H9 (cell line): Measurements from ENCODE around the gene CFAP100. TPM values are rescaled to one million over a fixed set of nuclear protein-coding genes. Genes with fewer than 3 reads are reported as not detected.

Experiments
- DNase-seq: peaks from one replicate; pipeline ENCODE4 v3.0.0-alpha.2; 2017
- H2AFZ ChIP-seq: one replicate; pipeline ENCODE4 v1.6.1; 2013; ENCODE audit warnings: mild to moderate bottlenecking, low read length, control low read depth, moderate library complexity
- H2AK5ac ChIP-seq: 2 replicates; pipeline ENCODE4 v1.6.1; 2013; ENCODE audit warnings: low read length, control low read depth, mixed read lengths; ENCODE audit not compliant: insufficient read length
- H2BK120ac ChIP-seq: one replicate; pipeline ENCODE4 v1.6.1; 2013; ENCODE audit warnings: low read depth, mild to moderate bottlenecking, low read length, control low read depth, inconsistent platforms; ENCODE audit not compliant: poor library complexity, severe bottlenecking
- H2BK12ac ChIP-seq: 2 replicates; pipeline ENCODE4 v1.6.1; 2013; ENCODE audit warnings: low read length, control low read depth, mixed read lengths, low read depth; ENCODE audit not compliant: insufficient read length
- H2BK15ac ChIP-seq: 2 replicates; pipeline ENCODE4 v1.6.1; 2013; ENCODE audit warnings: low read depth, low read length, control low read depth
- H2BK20ac ChIP-seq: one replicate; pipeline ENCODE4 v1.6.1; 2013; ENCODE audit warnings: low read depth, mild to moderate bottlenecking, low read length, control low read depth, inconsistent platforms; ENCODE audit not compliant: poor library complexity, severe bottlenecking
- H2BK5ac ChIP-seq: 2 replicates; pipeline ENCODE4 v1.6.1; 2013; ENCODE audit warnings: low read length, control low read depth, mixed read lengths; ENCODE audit not compliant: insufficient read length
- H3K14ac ChIP-seq: 2 replicates; pipeline ENCODE4 v1.6.1; 2013; ENCODE audit warnings: low read length, control low read depth; ENCODE audit not compliant: insufficient read depth
- H3K18ac ChIP-seq: 2 replicates; pipeline ENCODE4 v1.6.1; 2013; ENCODE audit warnings: low read depth, mild to moderate bottlenecking, mixed read lengths, low read length, control low read depth; ENCODE audit not compliant: insufficient read length
- H3K23ac ChIP-seq: 2 replicates; pipeline ENCODE4 v1.6.1; 2013; ENCODE audit warnings: low read length, control low read depth, mixed read lengths, low read depth; ENCODE audit not compliant: insufficient read length
- H3K23me2 ChIP-seq: 2 replicates; pipeline ENCODE4 v1.6.1; 2013; ENCODE audit warnings: low read depth, mild to moderate bottlenecking, mixed read lengths, low read length, control low read depth; ENCODE audit not compliant: insufficient read length, poor library complexity, severe bottlenecking
- H3K27ac ChIP-seq: 2 replicates; pipeline ENCODE4 v1.5.1; 2013; ENCODE audit warnings: low read length, control low read depth, mixed read lengths, low read depth; ENCODE audit not compliant: insufficient read length
- H3K27me3 ChIP-seq: 2 replicates; pipeline ENCODE4 v1.6.1; 2013; ENCODE audit warnings: low read length, control low read depth, inconsistent platforms; ENCODE audit not compliant: insufficient read depth
- H3K4ac ChIP-seq: 2 replicates; pipeline ENCODE4 v1.6.1; 2013; ENCODE audit warnings: low read depth, mild to moderate bottlenecking, control low read depth, inconsistent platforms, low read length, moderate library complexity
- H3K4me1 ChIP-seq: 2 replicates; pipeline ENCODE4 v1.6.1; 2013; ENCODE audit warnings: low read length, control low read depth, inconsistent platforms; ENCODE audit not compliant: insufficient read depth
- H3K4me2 ChIP-seq: 2 replicates; pipeline ENCODE4 v1.6.1; 2013; ENCODE audit warnings: low read length, control low read depth, mixed read lengths; ENCODE audit not compliant: insufficient read length, insufficient read depth
- H3K56ac ChIP-seq: 2 replicates; pipeline ENCODE4 v1.6.1; 2013; ENCODE audit warnings: low read depth, mild to moderate bottlenecking, mixed read lengths, low read length, control low read depth; ENCODE audit not compliant: insufficient read length
- H3K79me1 ChIP-seq: 2 replicates; pipeline ENCODE4 v1.6.1; 2013; ENCODE audit warnings: low read depth, mild to moderate bottlenecking, moderate library complexity, low read length, control low read depth, inconsistent platforms; ENCODE audit not compliant: insufficient read depth, poor library complexity, severe bottlenecking
- H3K79me2 ChIP-seq: 2 replicates; pipeline ENCODE4 v1.6.1; 2013; ENCODE audit warnings: low read length, control low read depth, inconsistent platforms; ENCODE audit not compliant: insufficient read depth
- H3K9ac ChIP-seq: 2 replicates; pipeline ENCODE4 v1.6.1; 2013; ENCODE audit warnings: low read length, control low read depth, mixed read lengths; ENCODE audit not compliant: insufficient read length; ENCODE audit errors: extremely low read depth
- H3K9me3 ChIP-seq: one replicate; pipeline ENCODE4 v1.6.1; 2013; ENCODE audit warnings: low read depth, low read length, inconsistent platforms; ENCODE audit not compliant: control insufficient read depth
- H3T11ph ChIP-seq: one replicate; pipeline ENCODE4 v1.6.1; 2013; ENCODE audit warnings: mild to moderate bottlenecking, low read length, control low read depth, inconsistent platforms
- H4K20me1 ChIP-seq: one replicate; pipeline ENCODE4 v1.6.1; 2013; ENCODE audit not compliant: control insufficient read depth, insufficient read length, insufficient read depth
- H4K5ac ChIP-seq: 2 replicates; pipeline ENCODE4 v1.6.1; 2013; ENCODE audit warnings: low read depth, mild to moderate bottlenecking, mixed read lengths, low read length, control low read depth; ENCODE audit not compliant: insufficient read length
- H4K8ac ChIP-seq: replicated peaks from 2 replicates; pipeline ENCODE4 v1.6.1; 2013; ENCODE audit warnings: low read length, control low read depth, mixed read lengths, low read depth; ENCODE audit not compliant: insufficient read length
- H4K91ac ChIP-seq: 2 replicates; pipeline ENCODE4 v1.6.1; 2013; ENCODE audit warnings: low read depth, mild to moderate bottlenecking, moderate library complexity, mixed read lengths, low read length, control low read depth; ENCODE audit not compliant: insufficient read length
- H3K27ac Mint-ChIP-seq, 3 experiments: 2 replicates in 2 of 3; 3 replicates in 1 of 3; pipeline ENCODE4 v1.8.0; 2020 to 2021; ENCODE audit warnings: mixed read lengths in 3 of 3, mild to moderate bottlenecking in 1 of 3, moderate library complexity in 1 of 3
- H3K27me3 Mint-ChIP-seq: 2 replicates; pipeline ENCODE4 v1.8.0; 2021; ENCODE audit warnings: low read depth, mild to moderate bottlenecking, moderate library complexity, mixed read lengths
- H3K36me3 Mint-ChIP-seq, 3 experiments: 2 replicates in 2 of 3; 3 replicates in 1 of 3; pipeline ENCODE4 v1.8.0; 2020 to 2021; ENCODE audit warnings: low read depth in 3 of 3, mixed read lengths in 3 of 3; ENCODE audit not compliant: insufficient read depth in 1 of 3
- H3K4me1 Mint-ChIP-seq, 2 experiments: 2 replicates each; pipeline ENCODE4 v1.8.0; 2020; ENCODE audit warnings: mixed read lengths in 2 of 2
- H3K4me3 Mint-ChIP-seq, 2 experiments: 2 replicates in 1 of 2; 3 replicates in 1 of 2; pipeline ENCODE4 v1.8.0; 2020 to 2021; ENCODE audit warnings: mild to moderate bottlenecking in 2 of 2, mixed read lengths in 2 of 2, moderate library complexity in 1 of 2
- H3K9me3 Mint-ChIP-seq, 2 experiments: 2 replicates in 1 of 2; 3 replicates in 1 of 2; pipeline ENCODE4 v1.8.0; 2020; ENCODE audit warnings: mild to moderate bottlenecking in 2 of 2, mixed read lengths in 2 of 2, moderate library complexity in 1 of 2
- CTCF ChIP-seq: fragments of 200-600 bp; sonication (generic); conservative IDR thresholded peaks from 3 replicates; pipeline ENCODE4 v1.8.0; 2021; ENCODE audit warnings: antibody characterized with exemption, mild to moderate bottlenecking
- WGBS: extraction: QIAGEN DNeasy Blood & Tissue Kit; methylation state at CpG from one replicate; pipeline ENCODE4 v1.1.7; 2013; ENCODE audit warnings: missing lambda C conversion rate, low lambda C conversion rate, mixed read lengths; ENCODE audit not compliant: insufficient read length; ENCODE audit errors: extremely low coverage; 5-methylcytosine and 5-hydroxymethylcytosine counted together
- total RNA-seq: library from RNA; stranded (reverse); gene quantifications from 2 replicates; pipeline ENCODE4 v1.2.1, GENCODE V29; 2021

Gene CFAP100
- total RNA-seq, 1 experiment from 2014 or later, result 0.44 TPM

GRCh38 chr3:126355777-126356372 lies 38.8 kb upstream of the CFAP100 start:
- Histone ChIP-seq H3K9ac (no peak overlapping the region), H3K4ac (no peak overlapping the region), H3K23me2 (peaks cover 10% of the 10 kb centered on the region), H4K5ac (no peak overlapping the region), H3K27me3 (no peaks in the 10 kb centered on the region; the same call in 1 of the 2 replicates), H4K91ac (no peak overlapping the region), H3K79me2 (no peaks in the 10 kb centered on the region), H4K20me1 (no peaks in the 10 kb centered on the region), H3K23ac (no peak overlapping the region), H2BK5ac (no peak overlapping the region), H3K4me2 (peak overlapping the region; percentile 78), H3K27ac (no peak overlapping the region), H2BK12ac (no peak overlapping the region), H4K8ac (no peak overlapping the region), H3T11ph (no peak overlapping the region), H2AK5ac (no peak overlapping the region), H3K14ac (peak overlapping the region; percentile 62; the same call in 1 of the 2 replicates), H3K56ac (no peak overlapping the region), H2BK20ac (no peak overlapping the region), H2BK120ac (no peak overlapping the region), H2AFZ (no peak overlapping the region), H2BK15ac (no peak overlapping the region), H3K4me1 (no peaks in the 10 kb centered on the region), H3K79me1 (no peaks in the 10 kb centered on the region), H3K9me3 (no peaks in the 10 kb centered on the region), H3K18ac (peak overlapping the region; percentile 56)
- Mint-ChIP-seq H3K27ac (peak overlapping the region in 2 of 3 experiments; percentile 54 to 84; a peak in 3 of 7 replicates), H3K36me3 (peaks cover 3 to 8% (median 5%) of the 10 kb centered on the region in 3 experiments; a peak in 4 of 7 replicates), H3K27me3 (peaks cover 25% of the 10 kb centered on the region), H3K9me3 (no peaks in the 10 kb centered on the region), H3K4me3 (peak overlapping the region; percentile 76 to 98), H3K4me1 (peaks cover 19 to 20% of the 10 kb centered on the region in 2 experiments)
- WGBS, result no CpG with 5 or more reads among the region's 32 CpGs
- no peak for TF ChIP-seq CTCF
- DNase-seq, result peak; percentile 95
